Motor neuron (in vitro differentiated cells): ENCODE measurements around the gene ASB16. TPM values are rescaled to one million over a fixed set of nuclear protein-coding genes. Genes with fewer than 3 reads are reported as not detected.
A peak's percentile ranks its signal among the peaks of the same experiment; 100 is the strongest.

ENCODE experiments used
- ATAC-seq, 8 experiments: fragments of 200-7000 bp; cut with Tn5 transposase; replicated peaks in 6 of 8; 2 replicates each; pipeline ENCODE4 v1.8.0; 2021; ENCODE audit warnings: mild to moderate bottlenecking in 8 of 8, moderate library complexity in 8 of 8
- H3K27ac ChIP-seq, 2 donors: fragments of 250-450 bp; sonication (Bioruptor Pico); 2 replicates each; pipeline ENCODE4 v1.9.0; 2021; ENCODE audit warnings: antibody characterized with exemption in 2 of 2, mild to moderate bottlenecking in 2 of 2, moderate library complexity in 1 of 2
- H3K4me1 ChIP-seq, 2 donors: fragments of 250-450 bp; sonication (Bioruptor Pico); replicated peaks in 1 of 2; 2 replicates each; pipeline ENCODE4 v1.6.1; 2021; ENCODE audit warnings: antibody characterized with exemption in 2 of 2, mild to moderate bottlenecking in 2 of 2, moderate library complexity in 1 of 2
- H3K4me3 ChIP-seq, 5 donors: fragments of 250-450 bp; sonication (Bioruptor Pico); 2 replicates each; pipeline ENCODE4 v1.9.0; 2021; ENCODE audit warnings: antibody characterized with exemption in 5 of 5, mild to moderate bottlenecking in 5 of 5, moderate library complexity in 4 of 5
- WGBS, 10 experiments: fragments of 450-650 bp; shearing (Covaris generic); methylation state at CpG; one replicate each; pipeline ENCODE4 v1.0.0; 2022; 5-methylcytosine and 5-hydroxymethylcytosine counted together
- in situ Hi-C, 9 experiments: fragments of 400-800 bp; cut with MboI; loops; one replicate each; pipeline ENCODE4 v1.15.0; 2021; ENCODE audit warnings: low sequenced_read_pairs in 9 of 9, low pct_unique_long_range_greater_than_20kb in 2 of 9; ENCODE audit not compliant: unreplicated experiment in 9 of 9
- total RNA-seq, 8 experiments: library from RNA; unstranded; fragments of 300-600 nt; gene quantifications; 2 replicates each; pipeline versions ENCODE4 v1.2.3 to v1.2.4, GENCODE V29; 2022

Gene ASB16
- total RNA-seq, 8 experiments from 2014 or later = 0.60 to 3.4 (median 1.5) TPM

GRCh38 chr17:44209786-44210341 is 39.4 kb downstream of the ASB16 start:
- ATAC-seq = no peak
- in situ Hi-C loops = loop anchor here in 6 of 9 experiments (10.0 to 25.0 kb wide), 2 partner anchors 115 to 127 kb away; partner anchors contain the start of genes GRN (in 3 of the 6) and SLC25A39 (in 3 of the 6)
- 68 to 100% (median 84%) methylated on average over 1 to 4 of the region's 11 CpGs; no CpG with 5 or more reads in 3 of the 10 experiments for WGBS, 10 experiments
- Histone ChIP-seq H3K4me3 (no peak overlapping the region), H3K4me1 (peaks cover 6 to 17% of the 10 kb centered on the region in 2 donors), H3K27ac (no peak overlapping the region)

DNA sequence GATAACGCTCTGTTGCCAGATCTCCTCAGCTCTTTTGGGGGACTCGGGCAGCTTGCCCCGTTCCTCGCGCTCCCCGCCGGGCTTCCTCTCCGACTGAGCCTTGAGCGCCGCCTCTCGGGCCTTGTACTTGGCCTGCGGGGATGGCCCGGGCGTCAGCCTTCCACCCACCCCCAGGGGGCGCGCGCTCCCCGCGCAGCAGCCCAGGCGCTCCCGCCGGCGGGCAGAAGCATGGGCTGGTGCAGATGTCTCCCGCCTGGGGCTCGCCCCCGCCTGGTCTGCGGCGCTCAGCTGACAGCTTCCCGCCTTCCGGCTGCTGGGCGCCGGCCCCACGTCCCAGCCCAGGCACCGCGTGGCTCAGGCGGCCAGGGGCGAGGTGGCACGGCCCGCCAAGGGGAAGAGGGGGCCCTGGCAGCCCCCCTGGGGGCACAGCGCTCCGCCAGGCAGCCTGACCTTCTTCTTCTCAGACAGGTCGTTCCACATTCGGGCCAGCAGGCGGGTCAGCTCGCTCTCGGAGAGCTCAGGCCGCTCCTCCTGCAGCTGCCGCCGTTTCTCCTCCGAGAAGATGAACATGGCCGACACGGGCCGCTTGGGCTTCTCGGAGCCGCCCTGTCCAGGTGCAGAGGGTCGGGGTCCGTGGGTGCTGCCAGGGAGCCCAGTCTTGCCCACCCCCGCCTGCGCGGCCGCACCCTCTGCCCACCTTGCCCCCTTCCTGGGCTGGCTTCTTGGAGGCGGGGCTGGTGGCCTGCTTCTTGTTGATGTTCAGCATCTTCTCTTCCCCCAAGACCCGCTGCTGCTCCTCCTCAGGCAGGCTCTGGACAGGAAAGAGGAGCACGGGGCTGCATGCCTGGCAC is 40.1 kb downstream of the ASB16 start:
- 23 to 40% methylated on average over 2 to 6 of the region's 64 CpGs; no CpG with 5 or more reads in 8 of the 10 experiments for WGBS, 10 experiments
- Histone ChIP-seq H3K27ac (no peak overlapping the region), H3K4me1 (peaks cover 6 to 17% of the 10 kb centered on the region in 2 donors), H3K4me3 (peak overlapping the region in 1 of 5 donors; percentile 10)
- ATAC-seq = peak; percentile 88 to 94 (median 91)
- in situ Hi-C loops = loop anchor here in 6 of 9 experiments (10.0 to 25.0 kb wide), 2 partner anchors 114 to 127 kb away; partner anchors contain the start of genes GRN (in 3 of the 6) and SLC25A39 (in 3 of the 6)

DNA sequence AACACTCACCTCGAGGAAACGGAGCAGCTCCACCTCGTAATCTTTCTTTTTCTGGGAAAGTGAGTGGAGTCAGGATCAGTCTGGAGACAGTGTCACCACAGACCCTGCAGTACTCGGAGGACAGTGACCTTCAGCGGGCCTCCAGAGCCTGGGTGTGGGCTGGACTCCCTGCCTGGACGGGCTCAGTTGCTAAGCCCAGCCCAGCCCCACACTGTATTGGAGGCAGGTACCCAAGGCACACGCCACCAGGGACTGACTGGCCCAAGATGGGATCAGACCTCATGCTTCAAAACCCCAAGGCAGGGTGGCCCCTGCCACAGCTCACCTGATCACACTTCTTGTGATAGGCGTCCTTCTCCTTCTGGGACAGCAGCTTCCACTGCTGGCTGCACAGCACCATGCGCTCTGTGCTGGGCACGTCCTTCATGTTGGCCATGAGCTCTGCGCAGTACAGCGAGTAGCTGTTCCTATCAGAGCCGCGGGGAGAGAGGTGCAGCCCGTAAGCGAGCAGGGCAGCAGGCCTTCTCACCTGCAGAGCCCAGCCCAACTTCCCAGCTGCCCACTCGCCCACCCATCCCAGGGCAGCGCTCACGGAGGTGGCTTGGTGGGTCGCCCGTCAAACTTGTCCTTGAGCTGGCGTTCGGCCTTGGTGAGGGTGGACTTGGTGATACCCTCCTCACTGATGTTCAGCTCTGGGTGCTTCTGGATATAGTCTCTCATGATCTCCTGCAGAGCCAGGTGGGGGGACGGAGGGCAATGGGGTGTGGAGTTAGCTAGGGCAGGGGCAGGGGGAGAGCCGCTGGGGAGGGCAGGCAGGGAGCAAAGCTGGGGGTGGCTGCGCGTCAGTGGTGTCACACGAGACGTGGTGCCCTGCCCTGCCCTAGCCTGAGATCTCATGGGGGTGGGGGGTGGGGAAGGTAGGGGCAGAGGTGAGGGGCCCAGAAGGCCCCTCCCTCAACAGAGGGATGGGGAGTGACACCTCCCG is 41.1 kb downstream of the ASB16 start:
- WGBS, 10 experiments = 67 to 100% (median 83%) methylated on average over 1 to 4 of the region's 30 CpGs; no CpG with 5 or more reads in 3 of the 10 experiments
- ATAC-seq = no peak
- Histone ChIP-seq H3K4me1 (peaks cover 6 to 17% of the 10 kb centered on the region in 2 donors), H3K4me3 (no peak overlapping the region), H3K27ac (peak overlapping the region in 1 of 2 donors; percentile 50)
- in situ Hi-C loops = loop anchor here in 6 of 9 experiments (10.0 to 25.0 kb wide), 2 partner anchors 113 to 126 kb away; partner anchors contain the start of genes GRN (in 3 of the 6) and SLC25A39 (in 3 of the 6)

DNA sequence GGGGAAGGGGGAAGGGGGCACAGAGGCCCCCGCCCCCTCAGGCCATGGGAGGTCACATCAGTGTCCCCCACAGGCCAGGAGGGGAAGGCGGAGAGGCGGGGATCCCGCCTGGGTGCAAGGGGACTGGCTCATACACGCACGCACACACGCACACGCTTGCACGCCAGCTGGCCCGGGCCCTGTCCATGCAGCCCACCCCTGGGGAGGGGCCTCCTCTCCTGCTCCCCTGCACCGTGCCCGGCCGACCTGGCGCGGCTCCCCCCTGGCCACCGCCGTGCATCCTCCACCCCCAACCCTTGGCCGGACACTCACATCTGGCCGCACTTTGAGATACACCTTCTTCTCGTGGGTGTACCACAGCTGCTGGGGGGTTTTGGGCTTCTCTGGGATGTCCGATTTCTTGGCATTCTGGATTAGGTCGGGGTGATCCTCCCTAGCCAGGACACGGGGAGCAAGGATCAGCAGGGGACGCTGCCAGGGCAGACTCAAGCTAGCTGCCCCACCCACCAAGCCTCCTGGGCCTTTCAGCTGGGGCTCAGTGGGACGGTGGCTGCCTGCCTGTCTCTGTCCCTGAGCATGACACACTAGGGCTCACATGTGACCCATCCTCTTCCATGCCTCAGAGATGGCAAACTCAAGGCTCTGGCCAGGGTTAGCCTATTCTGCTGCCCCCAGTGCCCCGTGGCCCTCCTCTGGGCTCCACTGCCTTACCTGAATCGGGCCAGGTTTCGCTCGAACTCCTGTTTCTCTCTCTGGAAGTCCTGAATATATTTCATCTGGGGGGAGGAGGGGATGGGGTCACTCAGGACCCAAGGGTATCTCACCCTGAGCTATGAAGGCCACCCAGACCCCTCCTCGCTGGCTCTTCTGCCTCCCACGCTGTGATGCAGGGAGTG is 42.3 kb downstream of the ASB16 start:
- in situ Hi-C loops = loop anchor here in 6 of 9 experiments (10.0 to 25.0 kb wide), 2 partner anchors 112 to 125 kb away; partner anchors contain the start of genes GRN (in 3 of the 6) and SLC25A39 (in 3 of the 6)
- WGBS, 10 experiments = 60 to 92% (median 74%) methylated on average over 1 to 5 of the region's 31 CpGs; no CpG with 5 or more reads in 7 of the 10 experiments
- H3K4me1 ChIP-seq = peaks cover 12 to 24% of the 10 kb centered on the region in 2 donors
- no peak overlapping the region for H3K4me3 ChIP-seq
- peak overlapping the region; percentile 33 to 50 for H3K27ac ChIP-seq
- ATAC-seq = peak in 5 of 8 experiments; percentile 2 to 19 (median 10)

- Histone ChIP-seq H3K4me1 (peaks cover 15 to 25% of the 10 kb centered on the region in 2 donors), H3K4me3 (no peak overlapping the region), H3K27ac (no peak overlapping the region)
- 68 to 94% (median 88%) methylated on average over 2 to 8 of the region's 15 CpGs; no CpG with 5 or more reads in 2 of the 10 experiments for whole genome bisulfite sequencing, 10 experiments
- no peak for ATAC-seq
- in situ Hi-C loops = loop anchor here in 6 of 9 experiments (10.0 to 25.0 kb wide), 2 partner anchors 111 to 124 kb away; partner anchors contain the start of genes GRN (in 3 of the 6) and SLC25A39 (in 3 of the 6)
These were observed 43.1 kb downstream of the ASB16 start for GRCh38 chr17:44213403-44214229.

DNA sequence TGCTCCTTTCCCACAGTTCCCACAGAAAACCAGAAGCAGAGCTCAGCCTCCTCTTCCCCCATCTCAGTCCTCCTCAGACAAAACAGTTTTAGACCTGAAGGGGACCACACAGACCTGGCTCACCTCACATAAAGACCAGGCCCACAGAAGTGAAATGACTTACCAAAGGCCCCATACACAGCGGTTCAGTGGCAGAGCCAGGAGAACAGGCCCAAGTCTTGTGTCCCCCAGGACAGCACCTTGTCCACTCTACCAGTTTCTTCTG is 43.7 kb downstream of the ASB16 start:
- in situ Hi-C loops = loop anchor here in 6 of 9 experiments (10.0 to 25.0 kb wide), 2 partner anchors 111 to 123 kb away; partner anchors contain the start of genes GRN (in 3 of the 6) and SLC25A39 (in 3 of the 6)
- no peak for ATAC-seq
- 80% methylated on average over 1 of the region's 1 CpG; no CpG with 5 or more reads in 9 of the 10 experiments for WGBS, 10 experiments
- peaks cover 15 to 25% of the 10 kb centered on the region in 2 donors for H3K4me1 ChIP-seq
- no peak overlapping the region for H3K27ac ChIP-seq
- H3K4me3 ChIP-seq = no peak overlapping the region

DNA sequence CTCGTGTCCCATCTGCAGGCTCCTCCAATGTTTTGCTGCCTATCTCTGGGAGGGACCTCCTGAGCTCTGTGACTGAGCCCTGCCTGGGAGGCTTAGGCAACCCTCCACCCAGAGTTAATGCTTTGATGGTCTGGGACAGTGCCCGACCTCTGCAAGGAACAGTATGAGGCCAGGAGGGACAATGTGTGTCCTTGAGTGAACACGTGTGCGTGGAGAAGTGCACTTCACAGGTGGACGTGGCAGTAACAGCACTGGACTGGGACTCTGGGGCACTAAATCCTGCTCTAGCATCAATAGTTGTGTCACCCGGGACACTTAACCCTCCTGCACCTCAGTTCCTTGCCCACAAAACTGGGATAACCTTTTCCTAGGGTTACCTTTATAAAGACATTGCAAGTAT is 44.4 kb downstream of the ASB16 start:
- no peak overlapping the region for H3K27ac ChIP-seq
- no peak for ATAC-seq
- in situ Hi-C loops = loop anchor here in 6 of 9 experiments (10.0 to 25.0 kb wide), 2 partner anchors 110 to 122 kb away; partner anchors contain the start of genes GRN (in 3 of the 6) and SLC25A39 (in 3 of the 6)
- H3K4me1 ChIP-seq = peaks cover 15 to 25% of the 10 kb centered on the region in 2 donors
- 88 to 100% (median 96%) methylated on average over 1 to 5 of the region's 6 CpGs; no CpG with 5 or more reads in 4 of the 10 experiments for WGBS, 10 experiments
- no peak overlapping the region for H3K4me3 ChIP-seq

DNA sequence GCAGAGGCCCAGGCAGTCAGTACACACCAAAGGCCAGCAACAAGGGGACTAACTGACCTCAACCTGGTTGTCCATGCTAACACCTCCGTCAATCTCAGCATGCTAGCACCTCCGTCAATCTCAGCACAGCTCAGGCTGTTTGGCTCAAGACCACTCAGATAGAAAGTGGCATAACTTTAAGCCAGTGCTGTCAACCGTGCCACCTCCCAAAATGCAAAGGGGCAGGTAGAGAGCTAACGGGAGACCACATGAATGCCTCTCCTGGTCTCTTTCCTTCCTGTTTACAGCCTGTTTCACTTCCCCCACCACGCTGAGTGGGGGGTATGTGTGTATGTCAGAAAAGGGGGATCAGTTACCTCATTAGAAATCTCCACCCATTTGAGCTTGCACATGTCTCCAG is 45.7 kb downstream of the ASB16 start:
- no peak overlapping the region for H3K27ac ChIP-seq
- H3K4me1 ChIP-seq = peaks cover 8 to 22% of the 10 kb centered on the region in 2 donors
- no peak overlapping the region for H3K4me3 ChIP-seq
- in situ Hi-C loops = loop anchor here in 6 of 9 experiments (10.0 to 25.0 kb wide), 2 partner anchors 109 to 121 kb away; partner anchors contain the start of genes GRN (in 3 of the 6) and SLC25A39 (in 3 of the 6)
- no peak for ATAC-seq
- WGBS, 10 experiments = 86 to 100% (median 100%) methylated on average over 1 to 5 of the region's 5 CpGs; no CpG with 5 or more reads in 2 of the 10 experiments

DNA sequence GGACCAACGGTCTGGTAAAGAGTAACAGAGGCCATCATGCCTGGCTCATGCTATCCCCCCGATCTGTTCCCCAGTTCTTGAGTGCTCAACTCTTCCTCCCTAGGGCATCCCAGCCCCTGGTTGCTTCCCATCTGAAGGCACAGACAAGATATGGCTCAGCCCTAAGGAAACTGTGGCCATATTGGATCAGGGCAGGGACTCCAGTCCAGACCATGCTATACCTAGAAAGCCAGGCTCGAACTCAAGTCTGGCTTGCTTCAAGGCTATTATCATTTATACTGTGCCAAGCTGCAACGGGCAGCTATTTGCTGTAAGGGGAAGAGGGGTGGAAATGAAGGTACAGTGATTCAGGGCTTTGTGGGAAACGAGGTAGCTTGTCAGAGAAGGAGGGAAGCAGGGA is 46.2 kb downstream of the ASB16 start:
- WGBS, 10 experiments = 0 to 100% (median 80%) methylated on average over 1 to 4 of the region's 5 CpGs; no CpG with 5 or more reads in 2 of the 10 experiments
- ATAC-seq = no peak
- Histone ChIP-seq H3K27ac (no peak overlapping the region), H3K4me1 (peaks cover 8 to 18% of the 10 kb centered on the region in 2 donors), H3K4me3 (peak overlapping the region in 1 of 5 donors; percentile 97)
- in situ Hi-C loops = loop anchor here in 6 of 9 experiments (10.0 to 25.0 kb wide), 2 partner anchors 108 to 121 kb away; partner anchors contain the start of genes GRN (in 3 of the 6) and SLC25A39 (in 3 of the 6)

- 0% methylated on average over 1 to 4 of the region's 10 CpGs; no CpG with 5 or more reads in 8 of the 10 experiments for WGBS, 10 experiments
These were observed 47.3 kb downstream of the ASB16 start for GRCh38 chr17:44217738-44218343.

More at GRCh38 chr17:44217738-44218343, 47.3 kb downstream of the ASB16 start:
- H3K4me1 ChIP-seq = peaks cover 11 to 14% of the 10 kb centered on the region in 2 donors
- peak overlapping the region; percentile 60 to 97 (median 86) for H3K4me3 ChIP-seq
- no peak for ATAC-seq
- peak overlapping the region; percentile 52 to 97 for H3K27ac ChIP-seq
- in situ Hi-C loops = loop anchor here in 6 of 9 experiments (10.0 to 25.0 kb wide), 2 partner anchors 107 to 119 kb away; partner anchors contain the start of genes GRN (in 3 of the 6) and SLC25A39 (in 3 of the 6)
